ENCODE measurements around the gene TACC2.
A peak's percentile ranks its signal among the peaks of the same experiment; 100 is the strongest.

TACC2 gene

DNA sequence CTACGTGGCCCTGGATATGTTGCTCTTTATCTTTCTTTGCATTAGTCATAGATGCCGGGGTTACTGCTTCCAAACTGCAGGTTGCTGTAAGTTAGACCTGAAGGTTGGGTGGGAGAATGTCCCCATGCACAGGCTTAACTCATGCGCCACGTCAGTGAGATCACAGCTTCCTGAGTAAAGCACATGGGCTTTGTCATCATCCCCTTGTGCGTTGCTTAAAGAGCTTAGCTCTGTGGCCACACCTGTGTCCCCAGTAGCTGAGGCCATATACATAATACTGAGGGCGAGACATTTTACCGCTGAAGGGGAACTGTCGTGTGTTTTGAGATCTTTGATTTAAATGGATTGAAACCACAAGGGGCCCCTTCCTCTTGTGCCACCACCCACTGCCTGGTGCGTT lies 236.4 kb downstream of the TACC2 start:
- Histone ChIP-seq H3K27ac (peak overlapping the region in 7 of 11 experiments; percentile 4 to 98 (median 85); a peak in 12 of 22 replicates), H3K9me3 (replicated peaks in 1 of 11) (no peaks in the 10 kb centered on the region), H3K4me3 (no peak overlapping the region), H3K4me1 (peaks cover 41 to 77% (median 74%) of the 10 kb centered on the region in 10 experiments), H3K36me3 (peaks cover 0 to 67% (median 42%) of the 10 kb centered on the region in 11 experiments; a peak in 16 of 22 replicates), H3K27me3 (peaks cover 0 to 23% (median 0%) of the 10 kb centered on the region in 11 experiments; a peak in 1 of 22 replicates), H4K20me1 (no peaks in the 10 kb centered on the region), H3K4me2 (peak overlapping the region; percentile 70 to 96 (median 89)), H3K9ac (peak overlapping the region in 6 of 11 experiments; percentile 2 to 91 (median 72); a peak in 10 of 22 replicates)
- peak in 4 of 11 experiments; percentile 36 to 96 (median 65); a peak in 6 of 22 replicates for TF ChIP-seq Cebpa-rat (IDR thresholded peaks at IDR 0.05)

DNA sequence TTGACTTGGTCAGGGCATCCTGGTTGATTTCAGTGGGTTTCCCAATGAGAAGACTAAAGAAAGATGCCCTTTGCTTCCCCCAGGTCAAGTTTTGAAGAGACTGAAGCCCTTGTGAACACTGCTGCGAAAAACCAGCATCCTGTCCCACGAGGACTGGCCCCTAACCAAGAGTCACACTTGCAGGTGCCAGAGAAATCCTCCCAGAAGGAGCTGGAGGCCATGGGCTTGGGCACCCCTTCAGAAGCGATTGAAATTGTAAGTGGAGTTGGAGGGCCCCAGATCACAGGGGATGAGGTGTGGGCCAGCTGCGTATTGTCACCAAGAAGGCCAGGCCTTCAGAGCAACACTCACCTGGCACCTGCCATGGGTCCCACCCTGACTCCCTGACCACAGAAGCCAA lies 238.8 kb downstream of the TACC2 start:
- Histone ChIP-seq H3K4me3 (no peak overlapping the region), H3K9ac (no peak overlapping the region), H3K4me1 (peaks cover 21 to 68% (median 58%) of the 10 kb centered on the region in 10 experiments), H3K4me2 (peak overlapping the region in 7 of 11 experiments; percentile 80 to 96 (median 93); a peak in 9 of 22 replicates), H3K27ac (peak overlapping the region in 3 of 11 experiments; percentile 90 to 98 (median 94); a peak in 5 of 22 replicates), H3K36me3 (peaks cover 0 to 88% (median 62%) of the 10 kb centered on the region in 11 experiments; a peak in 16 of 22 replicates), H3K9me3 (replicated peaks in 1 of 11) (no peaks in the 10 kb centered on the region), H4K20me1 (no peaks in the 10 kb centered on the region), H3K27me3 (peaks cover 0 to 9% (median 0%) of the 10 kb centered on the region in 11 experiments; a peak in 1 of 22 replicates)
- no peak for TF ChIP-seq Cebpa-rat (IDR thresholded peaks at IDR 0.05)

DNA sequence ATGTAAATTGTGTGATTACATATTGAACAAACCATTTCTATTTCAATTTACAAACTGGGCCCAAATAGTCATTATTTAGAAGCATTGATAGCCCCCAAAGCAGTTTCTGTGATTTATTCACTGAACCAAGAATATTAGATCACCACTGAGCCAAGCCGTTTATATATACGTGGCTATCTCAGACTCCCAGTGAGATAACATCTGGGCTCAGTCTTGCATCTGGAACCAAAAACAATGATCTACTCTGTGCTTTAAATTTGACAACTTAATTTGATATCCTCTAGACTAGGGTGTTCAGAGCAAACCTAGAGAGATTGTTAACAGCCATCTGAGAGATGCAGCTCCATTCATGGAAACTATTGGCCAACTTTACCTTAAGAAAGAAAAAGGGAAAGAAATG lies 240.7 kb downstream of the TACC2 start:
- H3K4me3 ChIP-seq, result no peak overlapping the region
- H3K4me2 ChIP-seq, result no peak overlapping the region
- H3K9ac ChIP-seq, result no peak overlapping the region
- peaks cover 15 to 61% (median 42%) of the 10 kb centered on the region in 10 experiments for H3K4me1 ChIP-seq
- no peak overlapping the region for H3K27ac ChIP-seq
- H3K9me3 ChIP-seq (replicated peaks in 1 of 11), result no peaks in the 10 kb centered on the region
- peaks cover 0 to 98% (median 73%) of the 10 kb centered on the region in 11 experiments; a peak in 16 of 22 replicates for H3K36me3 ChIP-seq
- no peak for TF ChIP-seq Cebpa-rat (IDR thresholded peaks at IDR 0.05)
- no peaks in the 10 kb centered on the region; a peak in 1 of 22 replicates for H4K20me1 ChIP-seq
- 0 out of 22 replicates have a peak, but pooled peaks cover 0 to 3% (median 0%) of the 10 kb centered on the region in 11 experiments for H3K27me3 ChIP-seq

DNA sequence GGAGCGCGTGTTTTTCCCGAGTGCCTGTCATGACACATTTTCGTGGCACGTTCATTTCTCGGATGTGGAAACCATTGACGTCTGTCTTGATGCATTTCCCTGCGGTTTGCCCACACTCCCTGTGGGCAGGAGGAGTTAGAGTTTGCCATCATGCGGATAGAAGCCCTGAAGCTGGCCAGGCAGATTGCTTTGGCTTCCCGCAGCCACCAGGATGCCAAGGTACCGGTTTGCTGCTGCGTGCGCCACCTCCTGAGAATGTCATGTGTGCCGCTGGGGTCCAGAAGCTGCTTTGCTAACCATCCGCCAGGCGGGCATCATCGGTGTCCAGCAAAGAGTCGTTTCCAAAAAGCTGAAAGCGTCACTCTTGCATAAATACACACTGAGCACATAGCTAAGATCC lies 241.3 kb downstream of the TACC2 start:
- peaks cover 0 to 97% (median 73%) of the 10 kb centered on the region in 11 experiments; a peak in 16 of 22 replicates for H3K36me3 ChIP-seq
- H3K9ac ChIP-seq, result no peak overlapping the region
- H3K27me3 ChIP-seq, result no peaks in the 10 kb centered on the region
- no peak overlapping the region for H3K4me2 ChIP-seq
- H3K9me3 ChIP-seq (replicated peaks in 1 of 11), result no peaks in the 10 kb centered on the region
- no peak overlapping the region for H3K4me3 ChIP-seq
- H3K27ac ChIP-seq, result no peak overlapping the region
- H3K4me1 ChIP-seq, result peaks cover 12 to 56% (median 37%) of the 10 kb centered on the region in 10 experiments
- TF ChIP-seq Cebpa-rat (IDR thresholded peaks at IDR 0.05), result no peak
- H4K20me1 ChIP-seq, result no peaks in the 10 kb centered on the region; a peak in 1 of 22 replicates

DNA sequence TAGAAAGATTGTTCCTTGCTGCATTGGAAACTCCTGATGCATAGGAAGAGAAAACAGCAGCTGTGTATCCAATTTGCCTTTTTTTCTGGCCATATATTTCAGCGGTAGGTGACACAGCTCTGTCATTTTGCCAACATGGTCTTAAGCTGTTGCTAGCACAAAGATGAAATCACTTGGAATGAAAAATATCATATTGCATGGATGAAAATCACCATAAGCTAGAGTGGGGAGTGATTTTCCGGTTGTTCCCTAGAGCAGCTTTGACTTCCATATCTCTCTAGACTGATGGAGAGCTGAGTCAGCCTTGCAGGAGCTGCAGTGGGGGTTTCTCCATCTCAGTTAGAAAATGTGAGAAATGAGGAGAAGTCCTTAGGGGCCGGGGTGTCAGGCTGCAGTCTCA lies 243.8 kb downstream of the TACC2 start:
- Histone ChIP-seq H3K9me3 (replicated peaks in 1 of 11) (no peaks in the 10 kb centered on the region), H4K20me1 (no peaks in the 10 kb centered on the region; a peak in 1 of 22 replicates), H3K27ac (0 out of 22 replicates have a peak overlapping the region, but pooled peaks of 1 of the 11 experiments have one; percentile 6), H3K27me3 (no peaks in the 10 kb centered on the region), H3K36me3 (peaks cover 0 to 99% (median 75%) of the 10 kb centered on the region in 11 experiments; a peak in 16 of 22 replicates), H3K4me3 (no peak overlapping the region), H3K4me2 (peak overlapping the region in 3 of 11 experiments; percentile 0 to 30 (median 10); a peak in 4 of 22 replicates), H3K9ac (0 out of 22 replicates have a peak overlapping the region, but pooled peaks of 1 of the 11 experiments have one; percentile 3), H3K4me1 (peaks cover 0 to 30% (median 11%) of the 10 kb centered on the region in 10 experiments; a peak in 10 of 20 replicates)
- no peak for TF ChIP-seq Cebpa-rat (IDR thresholded peaks at IDR 0.05)

DNA sequence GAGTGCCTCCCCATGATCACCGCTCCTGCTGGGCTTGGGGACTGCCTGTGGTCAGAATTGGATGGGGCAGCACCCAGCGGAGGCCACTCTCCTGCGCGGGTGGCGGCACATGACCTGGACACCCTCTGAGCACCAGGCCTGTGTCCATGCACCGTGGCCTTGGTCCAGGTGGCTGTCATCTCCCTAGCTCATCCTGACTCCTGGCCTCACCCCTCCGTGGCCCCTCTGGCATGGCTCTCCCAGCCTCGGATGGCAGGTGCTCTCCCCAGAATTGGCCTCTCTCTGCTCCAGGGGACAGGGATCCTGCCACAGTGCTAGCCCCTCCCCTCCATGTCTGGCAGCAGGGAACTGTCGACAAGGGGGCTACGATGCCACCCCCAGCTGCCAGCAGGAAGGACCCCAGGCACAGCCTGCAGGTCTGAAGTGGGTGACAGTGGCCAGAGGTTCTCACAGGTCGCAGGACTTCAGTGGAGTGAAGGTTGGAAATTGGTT lies 244.9 kb downstream of the TACC2 start:
- H3K27me3 ChIP-seq, result no peaks in the 10 kb centered on the region
- no peak for TF ChIP-seq Cebpa-rat (IDR thresholded peaks at IDR 0.05)
- no peak overlapping the region; a peak in 1 of 22 replicates for H3K4me2 ChIP-seq
- H3K27ac ChIP-seq, result 0 out of 22 replicates have a peak overlapping the region, but pooled peaks of 1 of the 11 experiments have one; percentile 42
- peaks cover 0 to 99% (median 72%) of the 10 kb centered on the region in 11 experiments; a peak in 15 of 22 replicates for H3K36me3 ChIP-seq
- H3K9ac ChIP-seq, result no peak overlapping the region
- H3K4me1 ChIP-seq, result peaks cover 0 to 28% (median 10%) of the 10 kb centered on the region in 10 experiments; a peak in 6 of 20 replicates
- no peaks in the 10 kb centered on the region; a peak in 1 of 22 replicates for H4K20me1 ChIP-seq
- H3K4me3 ChIP-seq, result no peak overlapping the region
- H3K9me3 ChIP-seq (replicated peaks in 1 of 11), result no peaks in the 10 kb centered on the region

DNA sequence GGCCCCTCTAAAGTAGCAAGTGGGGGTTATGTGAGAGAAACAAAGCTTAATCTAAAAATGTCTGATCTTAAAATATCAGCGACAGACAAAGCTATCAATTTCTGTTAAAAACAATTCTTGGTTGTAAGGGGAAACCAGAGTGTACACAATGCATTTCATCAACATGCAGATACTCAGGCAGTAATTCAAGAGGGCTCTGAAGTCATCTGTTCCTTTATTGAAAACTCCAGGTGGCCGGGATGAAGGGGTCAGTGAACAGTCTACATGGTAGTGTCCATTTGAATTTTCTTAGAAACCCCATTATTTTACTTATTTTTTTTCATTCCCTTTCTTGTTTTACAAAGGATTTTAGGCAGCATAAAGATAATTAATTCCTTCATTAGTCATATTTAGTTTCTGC lies 245.5 kb downstream of the TACC2 start:
- Histone ChIP-seq H3K27me3 (no peaks in the 10 kb centered on the region), H3K4me2 (no peak overlapping the region), H3K9ac (no peak overlapping the region), H3K9me3 (replicated peaks in 1 of 11) (no peaks in the 10 kb centered on the region), H3K4me3 (no peak overlapping the region), H3K4me1 (peaks cover 0 to 28% (median 10%) of the 10 kb centered on the region in 10 experiments; a peak in 6 of 20 replicates), H3K36me3 (peaks cover 0 to 99% (median 72%) of the 10 kb centered on the region in 11 experiments; a peak in 15 of 22 replicates), H4K20me1 (no peaks in the 10 kb centered on the region; a peak in 1 of 22 replicates), H3K27ac (no peak overlapping the region)
- TF ChIP-seq Cebpa-rat (IDR thresholded peaks at IDR 0.05), result no peak

DNA sequence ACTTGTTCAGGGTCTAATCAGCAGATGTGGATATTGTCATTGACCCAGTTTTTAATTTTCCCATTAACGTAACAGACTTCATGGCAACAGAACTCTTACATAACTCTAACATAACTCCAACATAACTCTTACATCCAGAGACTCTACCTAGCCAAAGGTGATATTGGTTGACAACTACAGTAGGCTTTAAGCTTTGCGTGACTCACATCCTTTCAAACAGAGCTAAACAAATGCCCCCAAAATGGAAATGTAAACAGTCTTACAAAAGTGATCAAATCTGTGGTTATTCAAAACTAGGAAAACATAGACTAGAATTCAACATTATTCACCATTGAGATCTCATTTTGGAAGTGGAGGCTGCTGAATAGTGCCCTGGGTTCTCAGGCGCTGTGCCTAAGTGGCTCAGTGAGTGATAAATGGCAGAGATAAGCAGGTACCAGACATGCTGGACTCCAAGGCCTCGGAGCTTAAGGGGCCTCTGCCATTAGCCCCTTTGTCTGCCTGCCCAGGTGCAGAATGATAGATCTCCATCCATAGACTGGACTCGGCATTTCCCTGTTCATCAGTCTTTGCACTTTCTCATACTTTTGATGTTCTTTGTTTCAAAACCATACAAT lies 247.8 kb downstream of the TACC2 start:
- Histone ChIP-seq H3K36me3 (peaks cover 0 to 99% (median 74%) of the 10 kb centered on the region in 11 experiments; a peak in 15 of 22 replicates), H3K9me3 (replicated peaks in 1 of 11) (no peaks in the 10 kb centered on the region), H3K27me3 (no peaks in the 10 kb centered on the region), H3K9ac (no peak overlapping the region), H4K20me1 (no peaks in the 10 kb centered on the region; a peak in 1 of 22 replicates), H3K27ac (no peak overlapping the region), H3K4me3 (no peak overlapping the region), H3K4me1 (peaks cover 0 to 22% (median 10%) of the 10 kb centered on the region in 10 experiments; a peak in 6 of 20 replicates), H3K4me2 (no peak overlapping the region)
- TF ChIP-seq Cebpa-rat (IDR thresholded peaks at IDR 0.05), result no peak

Measured in BLaER1 treated with 17β-estradiol and CSF1 and Interleukin-3, amounts not matched to agents 10 nM and 100 nM (cell line).